Measurements from ENCODE around the gene CDKAL1.

- TF ChIP-seq CTCF (IDR thresholded peaks at IDR 0.05; ENCODE audit: insufficient read depth, low read length): no peak
- no peak for TF ChIP-seq POLR2AphosphoS5 (IDR thresholded peaks at IDR 0.05; ENCODE audit: low read depth)
- no peak for TF ChIP-seq GABPA (IDR thresholded peaks at IDR 0.05; ENCODE audit: low read depth)
- TF ChIP-seq REST (IDR thresholded peaks at IDR 0.05; ENCODE audit: insufficient replicate concordance, low read depth): no peak
- no peak for TF ChIP-seq SPI1 (IDR thresholded peaks at IDR 0.05; ENCODE audit: borderline replicate concordance, low read depth)
Measured at GRCh38 chr6:20498041-20498385, 36.2 kb upstream of the CDKAL1 start.
